HepG2 (cell line): ENCODE measurements around the gene NFIC. TPM values are rescaled to one million over a fixed set of nuclear protein-coding genes. Genes with fewer than 3 reads are reported as not detected.

ENCODE experiments used
- HOXA3 ChIP-seq: sonication (generic); formaldehyde crosslinking; IDR thresholded peaks from 2 replicates; pipeline ENCODE4 v1.5.0; 2020; ENCODE audit warnings: missing genetic modification reagents
- MIXL1 ChIP-seq: IDR thresholded peaks from 2 replicates; pipeline ENCODE4 v1.6.1; 2016
- MXI1 ChIP-seq: IDR thresholded peaks from 3 replicates; pipeline ENCODE4 v1.6.1; 2012; ENCODE audit warnings: low read depth, low read length, inconsistent platforms, borderline replicate concordance
- PHF21A ChIP-seq: sonication (generic); formaldehyde crosslinking; IDR thresholded peaks from 2 replicates; pipeline ENCODE4 v1.5.0; 2020; ENCODE audit warnings: mild to moderate bottlenecking, missing genetic modification reagents
- RARA ChIP-seq: IDR thresholded peaks from 2 replicates; pipeline ENCODE4 v1.6.1; 2016; ENCODE audit warnings: missing genetic modification reagents, missing compliant biosample characterization
- RXRA ChIP-seq: sonication (generic); formaldehyde crosslinking; IDR thresholded peaks from 2 replicates; pipeline ENCODE4 v1.5.1; 2020; ENCODE audit warnings: missing genetic modification reagents
- SALL1 ChIP-seq: sonication (generic); formaldehyde crosslinking; IDR thresholded peaks from 2 replicates; pipeline ENCODE4 v1.8.0; 2022; ENCODE audit warnings: mild to moderate bottlenecking, missing genetic modification reagents
- SSRP1 ChIP-seq: IDR thresholded peaks from 2 replicates; pipeline ENCODE4 v1.6.1; 2016; ENCODE audit warnings: control low read depth
- ZNF292 ChIP-seq: sonication (generic); formaldehyde crosslinking; IDR thresholded peaks from 2 replicates; pipeline ENCODE4 v1.8.1; 2022; ENCODE audit warnings: mild to moderate bottlenecking, low read depth, missing genetic modification reagents, borderline replicate concordance
- ZNF451 ChIP-seq: sonication (generic); formaldehyde crosslinking; IDR thresholded peaks from 2 replicates; pipeline ENCODE4 v1.5.0; 2020; ENCODE audit warnings: mild to moderate bottlenecking, missing genetic modification reagents
- polyA plus RNA-seq, 8 experiments: library from polyadenylated mRNA; depleted of rRNA in 3 of 8; stranded (reverse) in 7 of 8; unstranded in 1 of 8; fragments of >200 nt; fragmentation: Illumina TruSeq in 4 of 8; extraction: Trizol in 4 of 8; gene quantifications; 2 replicates each; pipeline versions ENCODE4 v1.2.1 to v1.2.3, GENCODE V29; 2011 to 2016; ENCODE audit warnings: low read depth in 4 of 8, missing spikeins in 1 of 8, mixed read lengths in 1 of 8; ENCODE audit not compliant: insufficient read depth in 1 of 8
- total RNA-seq, 5 experiments: library from RNA; depleted of rRNA; stranded (reverse); fragments of >200 nt; fragmentation: Illumina TruSeq; extraction: Trizol; gene quantifications; 2 replicates each; pipeline ENCODE4 v1.2.3, GENCODE V29; 2016; ENCODE audit warnings: low read depth in 1 of 5
- TF ChIP-seq, protein P1 (sequence below): sonication (generic); formaldehyde crosslinking; IDR thresholded peaks from 2 replicates; pipeline ENCODE4 v1.4.0; 2020; ENCODE audit warnings: mild to moderate bottlenecking, missing genetic modification reagents
- TF ChIP-seq, protein P2 (sequence below): sonication (generic); formaldehyde crosslinking; IDR thresholded peaks from 2 replicates; pipeline ENCODE4 v1.4.0; 2020; ENCODE audit warnings: mild to moderate bottlenecking, missing genetic modification reagents
- TF ChIP-seq, protein P3 (sequence below): sonication (generic); formaldehyde crosslinking; IDR thresholded peaks from 2 replicates; pipeline ENCODE4 v1.5.1; 2020; ENCODE audit warnings: mild to moderate bottlenecking, missing genetic modification reagents, moderate library complexity
- TF ChIP-seq, protein P4 (sequence below): sonication (generic); formaldehyde crosslinking; IDR thresholded peaks from 2 replicates; pipeline ENCODE4 v1.5.0; 2020; ENCODE audit warnings: mild to moderate bottlenecking, missing genetic modification reagents, borderline replicate concordance
- TF ChIP-seq, protein P5 (sequence below): sonication (generic); formaldehyde crosslinking; IDR thresholded peaks from 2 replicates; pipeline ENCODE4 v1.4.0; 2020; ENCODE audit warnings: missing genetic modification reagents
- TF ChIP-seq, protein P6 (sequence below): sonication (generic); formaldehyde crosslinking; IDR thresholded peaks from 2 replicates; pipeline ENCODE4 v1.5.1; 2020; ENCODE audit warnings: mild to moderate bottlenecking, moderate library complexity, missing genetic modification reagents

NFIC gene
- total and polyA plus RNA-seq, 2 of the 13 experiments (the other 11 are each of a cell fraction or from before 2014, with no cell fraction given) = 1.3 to 2.5 TPM

DNA sequence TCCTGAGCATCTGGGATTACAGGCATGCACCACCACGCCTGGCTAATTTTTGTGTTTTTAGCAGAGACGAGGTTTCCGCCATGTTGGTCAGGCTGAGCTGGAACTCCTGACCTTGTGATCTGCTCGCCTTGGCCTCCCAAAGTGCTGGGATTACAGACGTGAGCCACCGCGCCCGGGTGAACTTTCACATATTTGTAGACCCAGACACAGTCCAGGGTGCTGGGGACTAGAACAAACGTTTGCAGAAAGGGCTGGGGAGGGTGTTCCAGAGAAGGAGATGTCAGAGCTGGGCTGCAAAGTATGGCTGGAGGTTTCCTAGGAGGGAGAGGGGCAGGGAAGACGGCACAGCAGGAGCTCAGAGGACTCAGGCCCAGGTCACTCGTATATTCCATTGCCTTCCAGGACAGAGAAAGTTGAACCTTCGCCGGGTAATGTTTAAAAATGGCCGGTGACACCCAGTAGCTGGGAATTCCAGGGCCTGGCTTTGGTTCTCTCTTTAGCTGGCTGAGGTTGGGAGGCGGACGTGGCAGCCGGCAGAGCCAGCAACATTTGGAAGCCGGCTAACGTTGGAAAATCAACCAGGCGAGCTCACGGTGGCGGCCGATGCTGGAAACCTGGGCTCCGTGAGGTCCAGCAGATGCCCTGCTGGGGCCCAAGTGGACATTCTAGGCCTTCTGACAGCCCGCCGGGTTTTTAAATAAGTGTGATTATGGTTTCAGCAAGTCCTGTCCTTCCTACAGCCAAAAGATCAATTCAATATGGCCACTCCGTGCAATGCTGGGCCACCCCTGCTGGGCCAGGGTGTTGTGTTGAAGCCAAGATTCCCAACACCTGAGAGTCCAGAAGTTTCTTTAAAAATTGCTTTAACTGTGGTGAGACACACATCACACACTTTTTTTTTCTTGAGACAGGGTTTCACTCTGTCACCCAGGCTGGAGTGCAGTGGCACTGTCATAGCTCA is 41.5 kb downstream of the NFIC start (continued):
- TF ChIP-seq ZNF292 (CRISPR knock-in tag) (0 out of 2 replicates have a peak, but pooled peaks have one; percentile 24), SALL1 (CRISPR knock-in tag) (peak; percentile 41; the same call in 1 of the 2 replicates), RXRA (CRISPR knock-in tag) (peak; percentile 51; the same call in 1 of the 2 replicates), MIXL1 (CRISPR knock-in tag) (0 out of 2 replicates have a peak, but pooled peaks have one; percentile 18), PHF21A (CRISPR knock-in tag) (no peak), HOXA3 (CRISPR knock-in tag) (peak; percentile 51), MXI1 (no peak), ZNF451 (CRISPR knock-in tag) (no peak), RARA (CRISPR knock-in tag) (peak; percentile 66), SSRP1 (CRISPR knock-in tag) (no peak)
- TF ChIP-seq, protein P1, sequence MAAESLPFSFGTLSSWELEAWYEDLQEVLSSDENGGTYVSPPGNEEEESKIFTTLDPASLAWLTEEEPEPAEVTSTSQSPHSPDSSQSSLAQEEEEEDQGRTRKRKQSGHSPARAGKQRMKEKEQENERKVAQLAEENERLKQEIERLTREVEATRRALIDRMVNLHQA (CRISPR knock-in tag) = no peak
- TF ChIP-seq, protein P2, sequence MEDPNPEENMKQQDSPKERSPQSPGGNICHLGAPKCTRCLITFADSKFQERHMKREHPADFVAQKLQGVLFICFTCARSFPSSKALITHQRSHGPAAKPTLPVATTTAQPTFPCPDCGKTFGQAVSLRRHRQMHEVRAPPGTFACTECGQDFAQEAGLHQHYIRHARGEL (CRISPR knock-in tag) = no peak
- TF ChIP-seq, protein P3, sequence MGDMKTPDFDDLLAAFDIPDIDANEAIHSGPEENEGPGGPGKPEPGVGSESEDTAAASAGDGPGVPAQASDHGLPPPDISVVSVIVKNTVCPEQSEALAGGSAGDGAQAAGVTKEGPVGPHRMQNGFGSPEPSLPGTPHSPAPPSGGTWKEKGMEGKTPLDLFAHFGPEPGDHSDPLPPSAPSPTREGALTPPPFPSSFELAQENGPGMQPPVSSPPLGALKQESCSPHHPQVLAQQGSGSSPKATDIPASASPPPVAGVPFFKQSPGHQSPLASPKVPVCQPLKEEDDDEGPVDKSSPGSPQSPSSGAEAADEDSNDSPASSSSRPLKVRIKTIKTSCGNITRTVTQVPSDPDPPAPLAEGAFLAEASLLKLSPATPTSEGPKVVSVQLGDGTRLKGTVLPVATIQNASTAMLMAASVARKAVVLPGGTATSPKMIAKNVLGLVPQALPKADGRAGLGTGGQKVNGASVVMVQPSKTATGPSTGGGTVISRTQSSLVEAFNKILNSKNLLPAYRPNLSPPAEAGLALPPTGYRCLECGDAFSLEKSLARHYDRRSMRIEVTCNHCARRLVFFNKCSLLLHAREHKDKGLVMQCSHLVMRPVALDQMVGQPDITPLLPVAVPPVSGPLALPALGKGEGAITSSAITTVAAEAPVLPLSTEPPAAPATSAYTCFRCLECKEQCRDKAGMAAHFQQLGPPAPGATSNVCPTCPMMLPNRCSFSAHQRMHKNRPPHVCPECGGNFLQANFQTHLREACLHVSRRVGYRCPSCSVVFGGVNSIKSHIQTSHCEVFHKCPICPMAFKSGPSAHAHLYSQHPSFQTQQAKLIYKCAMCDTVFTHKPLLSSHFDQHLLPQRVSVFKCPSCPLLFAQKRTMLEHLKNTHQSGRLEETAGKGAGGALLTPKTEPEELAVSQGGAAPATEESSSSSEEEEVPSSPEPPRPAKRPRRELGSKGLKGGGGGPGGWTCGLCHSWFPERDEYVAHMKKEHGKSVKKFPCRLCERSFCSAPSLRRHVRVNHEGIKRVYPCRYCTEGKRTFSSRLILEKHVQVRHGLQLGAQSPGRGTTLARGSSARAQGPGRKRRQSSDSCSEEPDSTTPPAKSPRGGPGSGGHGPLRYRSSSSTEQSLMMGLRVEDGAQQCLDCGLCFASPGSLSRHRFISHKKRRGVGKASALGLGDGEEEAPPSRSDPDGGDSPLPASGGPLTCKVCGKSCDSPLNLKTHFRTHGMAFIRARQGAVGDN = peak; percentile 63
- TF ChIP-seq, protein P4, sequence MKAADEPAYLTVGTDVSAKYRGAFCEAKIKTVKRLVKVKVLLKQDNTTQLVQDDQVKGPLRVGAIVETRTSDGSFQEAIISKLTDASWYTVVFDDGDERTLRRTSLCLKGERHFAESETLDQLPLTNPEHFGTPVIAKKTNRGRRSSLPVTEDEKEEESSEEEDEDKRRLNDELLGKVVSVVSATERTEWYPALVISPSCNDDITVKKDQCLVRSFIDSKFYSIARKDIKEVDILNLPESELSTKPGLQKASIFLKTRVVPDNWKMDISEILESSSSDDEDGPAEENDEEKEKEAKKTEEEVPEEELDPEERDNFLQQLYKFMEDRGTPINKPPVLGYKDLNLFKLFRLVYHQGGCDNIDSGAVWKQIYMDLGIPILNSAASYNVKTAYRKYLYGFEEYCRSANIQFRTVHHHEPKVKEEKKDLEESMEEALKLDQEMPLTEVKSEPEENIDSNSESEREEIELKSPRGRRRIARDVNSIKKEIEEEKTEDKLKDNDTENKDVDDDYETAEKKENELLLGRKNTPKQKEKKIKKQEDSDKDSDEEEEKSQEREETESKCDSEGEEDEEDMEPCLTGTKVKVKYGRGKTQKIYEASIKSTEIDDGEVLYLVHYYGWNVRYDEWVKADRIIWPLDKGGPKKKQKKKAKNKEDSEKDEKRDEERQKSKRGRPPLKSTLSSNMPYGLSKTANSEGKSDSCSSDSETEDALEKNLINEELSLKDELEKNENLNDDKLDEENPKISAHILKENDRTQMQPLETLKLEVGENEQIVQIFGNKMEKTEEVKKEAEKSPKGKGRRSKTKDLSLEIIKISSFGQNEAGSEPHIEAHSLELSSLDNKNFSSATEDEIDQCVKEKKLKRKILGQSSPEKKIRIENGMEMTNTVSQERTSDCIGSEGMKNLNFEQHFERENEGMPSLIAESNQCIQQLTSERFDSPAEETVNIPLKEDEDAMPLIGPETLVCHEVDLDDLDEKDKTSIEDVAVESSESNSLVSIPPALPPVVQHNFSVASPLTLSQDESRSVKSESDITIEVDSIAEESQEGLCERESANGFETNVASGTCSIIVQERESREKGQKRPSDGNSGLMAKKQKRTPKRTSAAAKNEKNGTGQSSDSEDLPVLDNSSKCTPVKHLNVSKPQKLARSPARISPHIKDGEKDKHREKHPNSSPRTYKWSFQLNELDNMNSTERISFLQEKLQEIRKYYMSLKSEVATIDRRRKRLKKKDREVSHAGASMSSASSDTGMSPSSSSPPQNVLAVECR (CRISPR knock-in tag) = peak; percentile 34; the same call in 1 of the 2 replicates
- TF ChIP-seq, protein P5, sequence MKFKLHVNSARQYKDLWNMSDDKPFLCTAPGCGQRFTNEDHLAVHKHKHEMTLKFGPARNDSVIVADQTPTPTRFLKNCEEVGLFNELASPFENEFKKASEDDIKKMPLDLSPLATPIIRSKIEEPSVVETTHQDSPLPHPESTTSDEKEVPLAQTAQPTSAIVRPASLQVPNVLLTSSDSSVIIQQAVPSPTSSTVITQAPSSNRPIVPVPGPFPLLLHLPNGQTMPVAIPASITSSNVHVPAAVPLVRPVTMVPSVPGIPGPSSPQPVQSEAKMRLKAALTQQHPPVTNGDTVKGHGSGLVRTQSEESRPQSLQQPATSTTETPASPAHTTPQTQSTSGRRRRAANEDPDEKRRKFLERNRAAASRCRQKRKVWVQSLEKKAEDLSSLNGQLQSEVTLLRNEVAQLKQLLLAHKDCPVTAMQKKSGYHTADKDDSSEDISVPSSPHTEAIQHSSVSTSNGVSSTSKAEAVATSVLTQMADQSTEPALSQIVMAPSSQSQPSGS (CRISPR knock-in tag) = peak; percentile 27; the same call in 1 of the 2 replicates
- TF ChIP-seq, protein P6, sequence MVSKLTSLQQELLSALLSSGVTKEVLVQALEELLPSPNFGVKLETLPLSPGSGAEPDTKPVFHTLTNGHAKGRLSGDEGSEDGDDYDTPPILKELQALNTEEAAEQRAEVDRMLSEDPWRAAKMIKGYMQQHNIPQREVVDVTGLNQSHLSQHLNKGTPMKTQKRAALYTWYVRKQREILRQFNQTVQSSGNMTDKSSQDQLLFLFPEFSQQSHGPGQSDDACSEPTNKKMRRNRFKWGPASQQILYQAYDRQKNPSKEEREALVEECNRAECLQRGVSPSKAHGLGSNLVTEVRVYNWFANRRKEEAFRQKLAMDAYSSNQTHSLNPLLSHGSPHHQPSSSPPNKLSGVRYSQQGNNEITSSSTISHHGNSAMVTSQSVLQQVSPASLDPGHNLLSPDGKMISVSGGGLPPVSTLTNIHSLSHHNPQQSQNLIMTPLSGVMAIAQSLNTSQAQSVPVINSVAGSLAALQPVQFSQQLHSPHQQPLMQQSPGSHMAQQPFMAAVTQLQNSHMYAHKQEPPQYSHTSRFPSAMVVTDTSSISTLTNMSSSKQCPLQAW (CRISPR knock-in tag) = 0 out of 2 replicates have a peak, but pooled peaks have one; percentile 4
